NOMO-1 (cell line): ENCODE data around the gene SCN8A.
"Not testable (repeated sequence)": the region's sequence is repeated elsewhere in the genome, so short reads cannot be mapped to it uniquely, and the experiment has no call there.

ENCODE experiments used
- DNase-seq, 2 experiments: peaks; one replicate each; lab custom pipeline; 2025; ENCODE audit not compliant: unreplicated experiment in 2 of 2; lab: John Stamatoyannopoulos, UW

The SCN8A gene

GRCh38 chr12:51755251-51755650 lies 164.2 kb downstream of the SCN8A start:
- no peak for DNase-seq

GRCh38 chr12:51759175-51759574 lies 168.1 kb downstream of the SCN8A start:
- no peak for DNase-seq

GRCh38 chr12:51759695-51760094 lies 168.7 kb downstream of the SCN8A start:
- DNase-seq: no peak

- DNase-seq: no peak
Measured at GRCh38 chr12:51760231-51760630, 169.2 kb downstream of the SCN8A start.

GRCh38 chr12:51763743-51764142 lies 172.7 kb downstream of the SCN8A start:
- DNase-seq: no peak

GRCh38 chr12:51766067-51766676 lies 175.1 kb downstream of the SCN8A start:
- no peak for DNase-seq

- DNase-seq: no peak
Measured at GRCh38 chr12:51771008-51771407, 180.0 kb downstream of the SCN8A start.

GRCh38 chr12:51773145-51773869 lies 182.3 kb downstream of the SCN8A start:
- DNase-seq: peak in 1 of 2 experiments; percentile 24

GRCh38 chr12:51774933-51775332 lies 183.9 kb downstream of the SCN8A start:
- no peak for DNase-seq

GRCh38 chr12:51777457-51777856 lies 186.4 kb downstream of the SCN8A start:
- no peak for DNase-seq

- DNase-seq: no peak
Measured at GRCh38 chr12:51777973-51778372, 186.9 kb downstream of the SCN8A start.

- DNase-seq: no peak
Measured at GRCh38 chr12:51779876-51780275, 188.8 kb downstream of the SCN8A start.

- peak in 1 of 2 experiments; percentile 24 for DNase-seq
Measured at GRCh38 chr12:51784688-51785087, 193.7 kb downstream of the SCN8A start.

GRCh38 chr12:51785906-51786305 lies 194.9 kb downstream of the SCN8A start:
- DNase-seq: no peak

GRCh38 chr12:51788876-51789275 lies 197.8 kb downstream of the SCN8A start:
- DNase-seq: no peak

- no peak for DNase-seq
Measured at GRCh38 chr12:51792417-51792816, 201.4 kb downstream of the SCN8A start.

- DNase-seq: no peak
Measured at GRCh38 chr12:51793201-51793600, 202.2 kb downstream of the SCN8A start.

GRCh38 chr12:51797301-51797700 lies 206.3 kb downstream of the SCN8A start:
- no peak for DNase-seq

GRCh38 chr12:51798051-51798450 lies 207.0 kb downstream of the SCN8A start:
- DNase-seq: not testable (repeated sequence)

GRCh38 chr12:51798501-51798900 lies 207.5 kb downstream of the SCN8A start:
- no peak for DNase-seq

GRCh38 chr12:51801027-51801426 lies 210.0 kb downstream of the SCN8A start:
- DNase-seq: no peak

- no peak for DNase-seq
Measured at GRCh38 chr12:51806896-51807295, 215.9 kb downstream of the SCN8A start.
